Right lobe of liver (tissue), 4 donors: ENCODE data around the gene RAD17.

Experiments
- CTCF ChIP-seq, 4 donors: fragments of 200-600 bp in 3 of 4; fragments of 450-650 bp in 1 of 4; IDR thresholded peaks; one replicate each; pipeline versions ENCODE4 v1.5.1 to v1.8.0; 2016 to 2022; ENCODE audit warnings: antibody characterized with exemption in 4 of 4, mild to moderate bottlenecking in 2 of 4
- POLR2A ChIP-seq: fragments of 450-650 bp; IDR thresholded peaks from one replicate; pipeline ENCODE4 v1.6.1; 2017; ENCODE audit warnings: antibody characterized with exemption, mild to moderate bottlenecking
- donor health status: DM: no; HTN: no; CAD: no.
- donor health status: DM: no; HTN: no; CAD: no.
- donor health status: DM: no; HTN: yes; CAD: no.

DNA sequence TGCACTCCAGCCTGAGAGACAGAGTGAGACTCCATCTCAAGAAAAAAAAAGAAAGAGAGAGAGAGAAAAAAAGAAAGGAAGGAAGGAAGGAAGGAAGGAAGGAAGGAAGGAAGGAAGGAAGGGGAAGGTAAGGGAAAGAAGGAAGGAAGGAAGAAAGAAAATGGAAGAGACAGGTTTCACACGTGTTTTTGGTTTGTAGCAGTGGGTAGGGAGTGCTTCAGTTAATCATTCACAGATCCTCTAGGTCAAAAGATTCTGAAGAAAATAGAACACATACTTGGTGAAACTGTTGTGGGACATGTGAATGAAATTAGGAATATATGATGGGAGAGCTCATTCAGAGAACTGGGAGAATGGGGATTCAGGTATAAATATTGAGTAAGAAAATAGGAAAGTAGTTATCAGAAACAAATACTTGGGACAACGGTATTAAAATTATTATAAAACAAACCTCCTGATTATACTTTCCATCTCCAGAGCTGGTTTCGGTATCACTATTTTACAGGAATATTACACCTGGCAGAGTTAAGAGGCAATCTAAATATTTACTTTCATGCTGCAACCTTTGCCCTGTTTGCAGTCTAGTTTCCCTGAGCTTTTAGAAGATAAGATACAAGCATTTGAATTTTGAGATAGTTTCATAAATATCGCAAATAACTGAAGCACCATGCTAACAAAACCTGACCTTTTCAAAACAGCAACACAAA is 82.5 kb downstream of the RAD17 start:
- TF ChIP-seq POLR2A (no peak), CTCF (IDR thresholded peaks at IDR 0.05) (no peak)
